Breast epithelium (tissue), 3 donors: Measurements from ENCODE around the gene ID1.

Source experiments
- POLR2A ChIP-seq: fragments of 450-650 bp; IDR thresholded peaks from one replicate; pipeline ENCODE4 v1.6.1; 2016; ENCODE audit warnings: antibody characterized with exemption, mild to moderate bottlenecking, moderate library complexity
- TF ChIP-seq, protein P1 (sequence below), 3 donors: fragments of 450-650 bp; IDR thresholded peaks; one replicate each; pipeline ENCODE4 v1.5.1; 2016 to 2017; ENCODE audit warnings: antibody characterized with exemption in 3 of 3, mild to moderate bottlenecking in 3 of 3, moderate library complexity in 3 of 3

- no peak for TF ChIP-seq POLR2A
- TF ChIP-seq, protein P1, sequence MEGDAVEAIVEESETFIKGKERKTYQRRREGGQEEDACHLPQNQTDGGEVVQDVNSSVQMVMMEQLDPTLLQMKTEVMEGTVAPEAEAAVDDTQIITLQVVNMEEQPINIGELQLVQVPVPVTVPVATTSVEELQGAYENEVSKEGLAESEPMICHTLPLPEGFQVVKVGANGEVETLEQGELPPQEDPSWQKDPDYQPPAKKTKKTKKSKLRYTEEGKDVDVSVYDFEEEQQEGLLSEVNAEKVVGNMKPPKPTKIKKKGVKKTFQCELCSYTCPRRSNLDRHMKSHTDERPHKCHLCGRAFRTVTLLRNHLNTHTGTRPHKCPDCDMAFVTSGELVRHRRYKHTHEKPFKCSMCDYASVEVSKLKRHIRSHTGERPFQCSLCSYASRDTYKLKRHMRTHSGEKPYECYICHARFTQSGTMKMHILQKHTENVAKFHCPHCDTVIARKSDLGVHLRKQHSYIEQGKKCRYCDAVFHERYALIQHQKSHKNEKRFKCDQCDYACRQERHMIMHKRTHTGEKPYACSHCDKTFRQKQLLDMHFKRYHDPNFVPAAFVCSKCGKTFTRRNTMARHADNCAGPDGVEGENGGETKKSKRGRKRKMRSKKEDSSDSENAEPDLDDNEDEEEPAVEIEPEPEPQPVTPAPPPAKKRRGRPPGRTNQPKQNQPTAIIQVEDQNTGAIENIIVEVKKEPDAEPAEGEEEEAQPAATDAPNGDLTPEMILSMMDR (IDR thresholded peaks at IDR 0.05) = no peak
These were observed 25.2 kb downstream of the ID1 start for GRCh38 chr20:31630187-31630790.
